NCI-H2029 (cell line): ENCODE data around the gene PSMD4.

Experiments used
- DNase-seq: peaks from one replicate; lab custom pipeline; 2025; lab: John Stamatoyannopoulos, UW

PSMD4 gene

DNA sequence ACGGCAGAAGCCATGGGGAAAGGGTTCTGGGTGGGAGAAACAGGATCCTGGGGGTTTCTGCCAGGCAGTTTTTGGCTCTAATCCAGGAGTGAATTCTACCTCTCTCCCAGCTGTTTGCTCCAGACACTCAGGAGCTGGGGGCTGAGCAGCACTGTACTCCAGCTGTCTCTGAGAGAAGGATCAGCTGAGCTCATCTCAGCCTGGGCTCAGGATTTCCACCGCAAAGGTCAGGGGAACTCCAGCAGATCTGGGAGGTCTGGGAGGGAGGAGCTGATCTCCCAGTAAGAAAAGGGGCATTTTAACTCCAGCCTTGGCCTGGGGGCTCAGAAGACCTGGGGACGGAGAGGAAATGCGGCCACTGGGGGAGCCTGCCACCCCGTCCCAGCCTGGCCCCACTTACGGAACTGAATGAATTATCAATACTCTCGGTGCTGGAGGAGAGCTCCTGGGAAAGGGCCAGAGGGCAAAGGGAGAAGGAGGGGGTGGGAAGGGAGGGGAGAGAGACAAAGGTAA is 55.3 kb downstream of the PSMD4 start:
- no peak for DNase-seq

DNA sequence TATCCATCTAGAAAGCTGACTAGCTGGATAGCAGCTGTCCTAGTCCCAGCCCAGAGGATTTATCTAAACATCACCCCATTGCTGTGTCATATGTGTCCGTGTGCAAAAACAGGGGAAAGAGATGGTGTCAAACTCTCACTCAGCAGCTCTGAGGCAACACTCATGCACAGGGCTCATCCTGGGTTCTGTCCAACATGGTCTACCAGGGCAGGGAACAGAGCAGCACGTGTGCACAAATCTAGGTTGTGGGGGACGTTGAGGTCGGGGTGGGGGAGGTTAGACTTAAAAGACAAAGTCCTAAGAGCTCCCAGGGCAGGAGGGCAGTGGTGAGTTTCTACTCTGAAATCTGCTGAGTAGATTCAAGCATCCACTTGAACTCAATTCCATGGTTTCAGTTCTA is 56.5 kb downstream of the PSMD4 start:
- DNase-seq: no peak

DNA sequence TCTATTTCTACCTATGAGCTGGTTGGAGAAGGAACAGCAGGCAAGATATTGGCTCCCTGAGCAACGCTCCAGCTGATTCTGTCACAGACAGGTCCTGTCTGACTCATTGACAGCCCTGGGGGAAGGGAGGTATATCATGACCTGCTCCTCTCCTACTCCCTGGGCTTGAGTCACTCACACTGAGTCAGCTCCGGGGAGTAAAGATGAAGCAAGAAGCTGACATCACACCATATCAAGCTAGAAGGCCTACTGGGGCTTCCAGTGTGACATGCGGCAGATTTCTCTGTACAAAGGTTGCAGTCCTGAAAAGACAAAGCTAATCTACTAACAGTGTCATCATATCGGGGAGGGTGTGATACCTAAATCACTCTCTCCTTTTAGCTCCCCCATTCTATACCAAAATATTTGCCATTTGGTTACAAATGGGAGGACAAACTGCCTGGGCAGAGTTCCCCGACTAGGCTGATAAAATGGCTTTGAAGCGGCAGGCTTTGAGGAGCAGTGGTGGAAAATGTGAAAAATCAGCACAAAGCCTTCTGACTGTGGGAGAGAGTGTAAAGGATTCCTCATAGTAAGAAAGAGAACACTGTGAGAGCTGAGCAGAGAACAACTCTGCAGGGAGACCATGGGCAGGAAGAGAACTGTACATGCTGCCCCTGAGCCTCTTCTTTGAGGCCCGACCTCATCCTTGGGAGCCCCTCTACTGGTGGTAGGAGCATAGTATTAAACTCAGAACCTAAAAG is 57.2 kb downstream of the PSMD4 start:
- no peak for DNase-seq

DNA sequence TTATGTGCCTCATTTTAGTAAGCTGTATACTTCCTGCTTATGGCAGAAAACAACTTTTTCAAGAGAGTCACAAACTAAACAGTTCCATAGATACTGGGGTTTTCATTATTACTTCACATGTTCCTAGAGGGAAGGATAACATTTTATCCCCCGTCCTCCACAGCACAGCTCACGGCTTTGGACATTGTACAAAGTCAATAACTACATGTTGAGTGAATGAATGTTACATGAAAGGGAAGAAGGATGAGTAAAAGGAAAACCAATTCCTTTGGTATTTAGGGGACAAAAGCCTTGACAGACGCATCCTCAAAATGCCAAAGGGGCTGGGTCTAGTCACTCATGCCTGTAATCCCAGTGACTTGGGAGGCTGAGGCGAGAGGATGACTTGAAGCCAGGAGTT is 57.9 kb downstream of the PSMD4 start:
- no peak for DNase-seq

DNA sequence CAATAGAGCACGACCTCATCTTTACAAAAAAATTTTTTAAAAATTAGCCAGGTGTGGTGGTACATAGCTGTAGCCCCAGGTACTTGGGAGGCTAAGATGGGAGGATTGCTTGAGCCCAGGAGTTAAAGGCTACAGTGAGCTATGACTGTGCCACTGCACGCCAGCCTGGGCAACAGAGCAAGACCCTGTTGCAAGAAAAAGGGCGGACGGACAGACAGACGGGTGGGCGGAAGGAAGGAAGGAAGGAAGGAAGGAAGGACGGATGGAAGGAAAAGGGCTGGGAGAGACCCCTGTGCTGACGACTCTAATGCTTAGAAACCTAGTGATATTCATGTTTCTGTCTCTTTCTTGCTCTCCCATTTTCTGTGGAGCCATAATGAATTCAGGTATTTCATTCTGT is 58.3 kb downstream of the PSMD4 start:
- DNase-seq: no peak

DNA sequence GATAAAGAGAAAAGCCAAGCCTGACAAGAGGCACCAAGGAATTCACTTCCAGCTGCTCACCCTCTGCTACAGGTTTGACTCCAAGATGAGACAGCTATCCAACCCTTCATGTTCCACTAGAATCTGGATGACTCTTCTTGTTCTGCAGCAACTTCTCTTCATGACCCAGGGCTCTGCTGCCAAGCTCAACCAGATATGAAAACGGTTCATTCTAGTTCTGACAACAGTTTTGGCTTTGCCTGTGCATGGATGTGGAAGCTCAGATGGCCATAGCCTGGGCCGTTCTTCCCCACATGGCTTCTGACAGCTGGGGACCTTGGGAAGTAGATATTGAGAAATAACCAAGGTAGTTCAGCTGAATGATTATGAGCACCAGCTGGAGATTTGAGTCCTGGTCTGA is 59.0 kb downstream of the PSMD4 start:
- no peak for DNase-seq

DNA sequence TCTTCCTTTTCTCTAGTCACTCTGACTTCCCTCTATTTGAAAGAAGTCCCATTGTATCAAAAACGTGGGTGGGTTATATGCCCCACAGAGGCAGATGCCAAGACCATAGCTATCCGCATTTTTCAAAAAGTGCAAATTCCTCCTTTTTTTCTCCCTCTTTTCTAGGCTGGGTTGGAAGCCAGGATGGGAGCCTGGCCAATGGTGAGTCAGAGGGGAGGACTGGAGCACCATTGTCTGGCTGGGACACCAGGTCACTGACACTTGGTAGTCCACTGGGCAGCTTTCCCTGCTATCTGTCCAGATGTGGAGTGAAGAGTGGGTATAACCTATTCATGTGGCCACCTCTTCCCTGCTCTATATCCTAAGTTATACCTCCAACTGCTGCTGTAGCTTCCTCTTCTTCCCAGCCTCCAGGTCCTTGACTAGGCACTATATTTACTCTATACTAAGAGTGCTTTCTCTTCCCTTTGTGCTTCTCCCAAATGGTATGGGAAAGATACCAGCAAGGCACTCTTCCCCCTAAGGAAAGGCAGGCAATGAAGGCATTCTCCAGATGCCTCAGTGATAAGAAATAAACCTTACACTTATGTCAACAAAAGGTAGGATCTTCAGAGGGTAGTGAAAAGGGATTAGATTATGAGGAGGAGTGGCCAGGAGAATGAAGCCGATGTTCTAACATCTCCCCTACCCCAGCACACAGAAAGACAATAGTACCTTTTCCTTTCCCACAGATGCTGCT is 59.8 kb downstream of the PSMD4 start:
- DNase-seq: no peak

DNA sequence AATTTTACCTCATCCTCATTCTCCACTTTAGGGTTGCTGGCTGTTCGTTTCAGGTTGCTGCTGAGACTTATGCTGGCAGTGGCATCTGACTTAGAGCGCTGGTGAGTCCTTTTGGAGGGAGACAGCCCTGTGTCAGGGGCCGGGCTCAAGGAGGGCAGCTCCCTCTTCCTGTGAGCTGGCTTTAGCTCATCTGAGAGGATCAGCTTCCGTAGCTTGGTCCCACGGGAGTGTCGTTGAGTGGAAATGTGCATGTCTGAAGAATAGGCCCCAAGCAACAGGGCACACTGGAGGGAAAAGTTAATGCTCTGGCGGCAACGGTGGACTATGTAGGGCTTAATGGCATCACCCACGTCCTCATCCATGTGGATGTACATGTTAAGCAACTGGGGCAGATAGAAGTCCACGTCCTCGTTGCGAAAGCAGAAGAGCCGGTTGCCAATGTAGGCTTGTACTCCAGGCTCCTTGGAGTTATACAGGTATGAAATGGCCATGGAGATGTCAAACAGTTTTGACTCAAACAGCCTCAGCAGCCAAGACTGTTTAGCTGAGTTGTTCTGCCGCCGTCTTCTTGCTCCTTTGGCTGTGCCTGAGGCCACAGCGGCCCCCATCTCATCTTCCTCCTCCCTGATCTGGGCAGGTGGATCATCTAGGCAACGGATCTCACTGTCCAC is 61.2 kb downstream of the PSMD4 start:
- DNase-seq: no peak
